GM12878 (cell line): ENCODE data around the gene UTP3. TPM values are rescaled to one million over a fixed set of nuclear protein-coding genes. Genes with fewer than 3 reads are reported as not detected.

ENCODE experiments used
- ASH2L ChIP-seq: fragments of 300-600, 200-600 bp; sonication (generic); IDR thresholded peaks from 2 replicates; pipeline ENCODE4 v1.6.1; 2017; ENCODE audit warnings: low read depth, mild to moderate bottlenecking, borderline replicate concordance
- BMI1 ChIP-seq: fragments of 450-650 bp; IDR thresholded peaks from 2 replicates; pipeline ENCODE4 v1.6.1; 2016; ENCODE audit warnings: mild to moderate bottlenecking, moderate library complexity, borderline replicate concordance
- E2F4 ChIP-seq: IDR thresholded peaks from 2 replicates; pipeline ENCODE4 v1.6.1; 2012; ENCODE audit warnings: low read depth, low read length, improper control_type of control experiment
- HDAC2 ChIP-seq: fragments of 200-600 bp; sonication (generic); IDR thresholded peaks from 2 replicates; pipeline ENCODE4 v1.6.1; 2017
- IRF4 ChIP-seq: IDR thresholded peaks from 2 replicates; pipeline ENCODE4 v1.6.1; 2011; ENCODE audit warnings: low read depth, low read length
- IRF5 ChIP-seq: fragments of 450-650 bp; IDR thresholded peaks from 2 replicates; pipeline ENCODE4 v1.6.1; 2017; ENCODE audit warnings: borderline replicate concordance
- LARP7 ChIP-seq: fragments of 450-650 bp; IDR thresholded peaks from 2 replicates; pipeline ENCODE4 v1.6.1; 2017; ENCODE audit warnings: mild to moderate bottlenecking
- NBN ChIP-seq: fragments of 450-650 bp; IDR thresholded peaks from 2 replicates; pipeline ENCODE4 v1.6.1; 2016
- NFYB ChIP-seq: IDR thresholded peaks from 2 replicates; pipeline ENCODE4 v1.6.1; 2011; ENCODE audit warnings: low read depth, mild to moderate bottlenecking, low read length, improper control_type of control experiment, moderate library complexity; ENCODE audit not compliant: insufficient read depth
- PML ChIP-seq: IDR thresholded peaks from 2 replicates; pipeline ENCODE4 v1.6.1; 2012; ENCODE audit warnings: low read length, inconsistent platforms
- RAD21 ChIP-seq: IDR thresholded peaks from 2 replicates; pipeline ENCODE4 v1.6.1; 2011; ENCODE audit warnings: mild to moderate bottlenecking, low read depth, low read length, moderate library complexity; ENCODE audit not compliant: insufficient read depth
- RAD51 ChIP-seq: fragments of 450-650 bp; IDR thresholded peaks from 2 replicates; pipeline ENCODE4 v1.6.1; 2016; ENCODE audit warnings: moderate library complexity, mild to moderate bottlenecking, inconsistent platforms
- RBBP5 ChIP-seq: fragments of 200-600 bp; sonication (generic); conservative IDR thresholded peaks from 2 replicates; pipeline ENCODE4 v1.6.1; 2016
- RELA ChIP-seq: fragments of 450-650 bp; IDR thresholded peaks from 2 replicates; pipeline ENCODE4 v1.8.0; 2014; ENCODE audit warnings: borderline replicate concordance; ENCODE audit not compliant: partially characterized antibody
- RUNX3 ChIP-seq: IDR thresholded peaks from 2 replicates; pipeline ENCODE4 v1.6.1; 2012; ENCODE audit warnings: low read length, inconsistent platforms
- SIN3A ChIP-seq: IDR thresholded peaks from 2 replicates; pipeline ENCODE4 v1.6.1; 2012; ENCODE audit warnings: low read depth, low read length, improper control_type of control experiment
- SMARCA5 ChIP-seq: fragments of 450-650 bp; IDR thresholded peaks from 2 replicates; pipeline ENCODE4 v1.6.1; 2017; ENCODE audit warnings: mild to moderate bottlenecking
- SMC3 ChIP-seq: IDR thresholded peaks from 2 replicates; pipeline ENCODE4 v1.6.1; 2011; ENCODE audit warnings: low read length, improper control_type of control experiment, borderline replicate concordance
- SP1 ChIP-seq: IDR thresholded peaks from one replicate; pipeline ENCODE4 v1.6.1; 2011; ENCODE audit warnings: low read depth, low read length
- SREBF2 ChIP-seq: IDR thresholded peaks from 2 replicates; pipeline ENCODE4 v1.6.1; 2012; ENCODE audit warnings: mild to moderate bottlenecking, low read length
- TARDBP ChIP-seq: IDR thresholded peaks from 2 replicates; pipeline ENCODE4 v1.6.1; 2016; ENCODE audit warnings: borderline replicate concordance
- ZBTB40 ChIP-seq: fragments of 450-650 bp; IDR thresholded peaks from 2 replicates; pipeline ENCODE4 v1.6.1; 2016; ENCODE audit warnings: mild to moderate bottlenecking, moderate library complexity, borderline replicate concordance
- ZNF207 ChIP-seq: fragments of 450-650 bp; IDR thresholded peaks from 2 replicates; pipeline ENCODE4 v1.6.1; 2014; ENCODE audit warnings: antibody characterized with exemption, mild to moderate bottlenecking, borderline replicate concordance
- polyA plus RNA-seq, 11 experiments: library from polyadenylated mRNA; depleted of rRNA in 4 of 11; unstranded in 6 of 11; stranded (reverse) in 5 of 11; fragments of >200 nt; fragmentation: Nextera tagmentation in 4 of 11; fragmentation: Illumina TruSeq in 1 of 11; extraction: Ambion mirVana in 4 of 11; extraction: Trizol in 1 of 11; gene quantifications; 1 replicate in 1 of 11; 2 replicates in 10 of 11; pipeline versions ENCODE4 v1.2.1 to v1.2.3, GENCODE V29; 2011 to 2016; ENCODE audit warnings: inconsistent platforms in 2 of 11, missing spikeins in 2 of 11, low read depth in 1 of 11
- total RNA-seq, 4 experiments: library from RNA; depleted of rRNA in 3 of 4; stranded (reverse); fragments of >200 nt in 3 of 4; fragmentation: Illumina TruSeq in 1 of 4; extraction: Trizol in 1 of 4; gene quantifications; 2 replicates each; pipeline versions ENCODE4 v1.2.1 to v1.2.3, GENCODE V29; 2013 to 2021
- TF ChIP-seq, protein P1 (sequence below): IDR thresholded peaks from 2 replicates; pipeline ENCODE4 v1.6.1; 2011; ENCODE audit warnings: low read depth, mild to moderate bottlenecking, low read length, moderate library complexity, borderline replicate concordance; ENCODE audit errors: extremely low read depth
- TF ChIP-seq, protein P2 (sequence below): fragments of 150-350 bp; IDR thresholded peaks from 2 replicates; pipeline ENCODE4 v1.6.1; 2016; ENCODE audit warnings: low read depth, low read length

The UTP3 gene
- total and polyA plus RNA-seq, 10 of the 15 experiments (the other 5 are each of a cell fraction or from before 2014, with no cell fraction given): 15.8 to 60.7 (median 22.5) TPM

GRCh38 chr4:70715097-70715496, 26.8 kb downstream of the UTP3 start (continued):
- TF ChIP-seq ZBTB40: no peak
- TF ChIP-seq SIN3A: no peak
- no peak for TF ChIP-seq ZNF207
- no peak for TF ChIP-seq NBN
- no peak for TF ChIP-seq BMI1
- TF ChIP-seq SP1: no peak
- TF ChIP-seq HDAC2: no peak
- no peak for TF ChIP-seq SREBF2
- no peak for TF ChIP-seq ASH2L
- no peak for TF ChIP-seq NFYB
- no peak for TF ChIP-seq PML
- TF ChIP-seq SMARCA5: no peak
- TF ChIP-seq E2F4: no peak
- TF ChIP-seq, protein P1, sequence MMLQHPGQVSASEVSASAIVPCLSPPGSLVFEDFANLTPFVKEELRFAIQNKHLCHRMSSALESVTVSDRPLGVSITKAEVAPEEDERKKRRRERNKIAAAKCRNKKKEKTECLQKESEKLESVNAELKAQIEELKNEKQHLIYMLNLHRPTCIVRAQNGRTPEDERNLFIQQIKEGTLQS: no peak
- no peak for TF ChIP-seq IRF4
- no peak for TF ChIP-seq TARDBP
- TF ChIP-seq SMC3: no peak
- no peak for TF ChIP-seq RAD21
- peak; percentile 30 for TF ChIP-seq RELA
- TF ChIP-seq, protein P2, sequence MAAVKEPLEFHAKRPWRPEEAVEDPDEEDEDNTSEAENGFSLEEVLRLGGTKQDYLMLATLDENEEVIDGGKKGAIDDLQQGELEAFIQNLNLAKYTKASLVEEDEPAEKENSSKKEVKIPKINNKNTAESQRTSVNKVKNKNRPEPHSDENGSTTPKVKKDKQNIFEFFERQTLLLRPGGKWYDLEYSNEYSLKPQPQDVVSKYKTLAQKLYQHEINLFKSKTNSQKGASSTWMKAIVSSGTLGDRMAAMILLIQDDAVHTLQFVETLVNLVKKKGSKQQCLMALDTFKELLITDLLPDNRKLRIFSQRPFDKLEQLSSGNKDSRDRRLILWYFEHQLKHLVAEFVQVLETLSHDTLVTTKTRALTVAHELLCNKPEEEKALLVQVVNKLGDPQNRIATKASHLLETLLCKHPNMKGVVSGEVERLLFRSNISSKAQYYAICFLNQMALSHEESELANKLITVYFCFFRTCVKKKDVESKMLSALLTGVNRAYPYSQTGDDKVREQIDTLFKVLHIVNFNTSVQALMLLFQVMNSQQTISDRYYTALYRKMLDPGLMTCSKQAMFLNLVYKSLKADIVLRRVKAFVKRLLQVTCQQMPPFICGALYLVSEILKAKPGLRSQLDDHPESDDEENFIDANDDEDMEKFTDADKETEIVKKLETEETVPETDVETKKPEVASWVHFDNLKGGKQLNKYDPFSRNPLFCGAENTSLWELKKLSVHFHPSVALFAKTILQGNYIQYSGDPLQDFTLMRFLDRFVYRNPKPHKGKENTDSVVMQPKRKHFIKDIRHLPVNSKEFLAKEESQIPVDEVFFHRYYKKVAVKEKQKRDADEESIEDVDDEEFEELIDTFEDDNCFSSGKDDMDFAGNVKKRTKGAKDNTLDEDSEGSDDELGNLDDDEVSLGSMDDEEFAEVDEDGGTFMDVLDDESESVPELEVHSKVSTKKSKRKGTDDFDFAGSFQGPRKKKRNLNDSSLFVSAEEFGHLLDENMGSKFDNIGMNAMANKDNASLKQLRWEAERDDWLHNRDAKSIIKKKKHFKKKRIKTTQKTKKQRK: no peak
- TF ChIP-seq IRF5: no peak
- no peak for TF ChIP-seq RAD51
- no peak for TF ChIP-seq RUNX3
- no peak for TF ChIP-seq LARP7
- no peak for TF ChIP-seq RBBP5
